Kidney capillary endothelial cell (primary cell): ENCODE results near the gene KLF7.

ENCODE experiments used
- DNase-seq: peaks from one replicate; pipeline ENCODE4 v3.0.0-alpha.2; 2018; ENCODE audit warnings: low spot score

The KLF7 gene

DNA sequence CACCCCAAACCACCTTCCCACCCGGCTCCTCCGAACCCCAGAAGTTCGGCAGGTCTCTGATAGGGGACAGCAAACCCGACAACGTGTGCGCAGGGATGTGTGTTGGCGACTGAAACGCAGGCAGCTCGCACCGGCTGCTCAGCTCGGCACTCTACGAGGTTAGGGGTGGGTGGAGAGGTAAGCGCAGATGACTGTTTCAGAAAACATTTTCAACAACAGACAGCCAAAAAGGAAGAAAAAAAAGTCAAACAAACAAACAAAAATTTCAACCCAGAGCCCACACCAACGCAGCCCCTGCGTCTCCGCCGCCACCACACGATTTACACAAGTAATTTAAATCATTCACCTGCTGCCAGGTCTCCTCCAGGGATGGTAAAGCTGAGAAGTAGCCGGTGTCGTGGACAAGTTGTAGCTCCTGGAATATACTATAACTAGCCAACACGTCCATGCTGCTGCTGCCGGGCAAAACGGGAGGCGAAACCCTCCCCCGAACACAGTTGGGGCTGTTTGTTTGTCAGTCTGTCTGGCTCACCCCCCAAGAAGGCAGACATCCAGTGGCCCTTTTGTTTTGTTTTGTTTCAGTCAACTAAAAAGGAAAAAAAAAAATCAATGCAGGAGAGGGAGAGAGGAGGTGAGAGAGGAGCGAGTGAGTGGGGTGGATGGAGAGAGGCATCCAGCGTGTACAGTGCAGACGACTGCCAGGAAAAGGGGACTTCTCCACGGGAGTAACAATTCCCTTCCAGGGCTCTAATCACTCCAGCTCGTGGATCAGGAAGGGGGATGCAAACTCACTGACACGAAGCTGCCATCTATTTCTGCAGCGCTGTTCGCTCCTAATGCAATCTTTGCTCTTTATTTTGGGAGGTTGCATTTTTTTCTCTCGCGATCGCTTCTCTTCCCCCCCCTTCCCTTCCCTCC is at the start of gene KLF7:
KLF7 (minus strand) TSS at position 828 of the 918 bp plus-strand sequence; CDS start at position 448, 380 bp downstream.
- peak; percentile 41 for DNase-seq

DNA sequence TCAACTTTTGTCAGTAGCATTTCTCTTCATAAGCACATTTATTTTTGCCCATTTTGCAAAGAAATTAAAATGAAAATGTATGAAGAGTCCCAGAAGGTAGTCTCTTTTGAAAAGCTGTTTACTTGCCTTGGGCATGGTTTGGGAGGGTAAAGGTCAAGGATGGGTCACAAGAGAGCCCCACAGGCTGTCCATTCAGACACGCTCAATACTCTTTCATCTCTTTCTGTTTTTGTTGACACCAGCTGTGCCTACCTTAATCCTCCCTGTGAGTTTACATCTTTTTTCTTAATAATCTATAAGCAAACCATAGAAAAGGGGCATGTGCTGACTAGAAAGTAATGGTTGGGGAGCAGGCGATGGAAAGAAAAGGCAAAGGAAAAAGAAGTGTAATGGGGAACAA is 49.6 kb upstream of the KLF7 start:
- DNase-seq = no peak

- DNase-seq = no peak
Observed at GRCh38 chr2:207214446-207214845, 48.7 kb upstream of the KLF7 start.

- DNase-seq = no peak
Observed at GRCh38 chr2:207206011-207206410, 40.3 kb upstream of the KLF7 start.

DNA sequence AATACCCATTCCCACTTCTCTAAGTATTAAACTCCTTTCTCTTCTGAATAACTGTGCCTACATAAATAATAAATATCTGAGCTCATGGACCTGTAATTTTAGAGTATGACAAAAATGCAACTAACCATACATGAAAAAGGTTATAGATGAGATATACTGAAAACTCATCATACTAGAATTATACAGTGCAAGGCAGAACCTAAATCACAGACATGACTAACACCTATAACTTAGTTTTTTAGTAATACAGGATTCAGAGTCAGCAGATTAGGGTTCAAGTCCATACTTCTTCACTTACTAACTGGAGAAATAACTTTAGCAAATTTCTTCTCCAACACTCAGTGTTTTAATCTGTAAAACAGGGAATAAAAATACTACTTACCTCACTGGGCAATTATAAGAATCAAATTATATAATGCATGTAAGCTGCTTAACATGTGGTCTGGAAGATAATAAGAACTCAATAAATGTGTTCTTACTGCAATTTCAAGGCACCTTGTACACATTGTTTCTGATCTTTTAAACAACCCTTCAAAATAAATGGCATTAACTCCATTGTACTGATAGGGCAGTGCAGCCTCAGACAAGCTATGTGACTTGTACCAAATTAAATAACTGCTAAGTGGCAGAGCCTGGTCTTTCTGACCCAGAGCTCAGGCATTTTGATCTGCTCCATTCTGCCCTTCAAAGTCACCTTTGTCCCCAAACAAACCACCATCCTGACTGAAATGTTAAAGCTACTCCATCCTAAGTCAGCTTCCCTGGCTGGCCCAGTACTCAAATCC is 39.6 kb upstream of the KLF7 start:
- DNase-seq = no peak

DNA sequence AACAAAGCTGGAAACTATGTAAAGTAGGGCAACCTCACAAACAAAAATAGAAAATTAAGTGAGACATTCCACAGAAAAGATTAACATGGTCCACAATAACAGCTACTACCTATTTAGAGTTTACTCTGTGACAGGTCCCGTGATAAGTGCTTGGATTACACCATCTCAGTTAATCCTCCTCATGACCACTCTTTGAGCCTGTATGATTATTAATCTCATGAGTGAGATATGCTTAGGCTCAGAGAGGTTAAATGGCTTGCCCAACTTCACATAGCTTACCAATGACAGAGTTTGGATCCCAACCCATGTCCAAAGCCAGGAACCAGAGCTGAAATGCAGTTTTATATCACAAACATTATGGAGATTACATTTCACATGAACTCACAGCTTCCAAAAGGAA is 37.3 kb upstream of the KLF7 start:
- DNase-seq = no peak

DNA sequence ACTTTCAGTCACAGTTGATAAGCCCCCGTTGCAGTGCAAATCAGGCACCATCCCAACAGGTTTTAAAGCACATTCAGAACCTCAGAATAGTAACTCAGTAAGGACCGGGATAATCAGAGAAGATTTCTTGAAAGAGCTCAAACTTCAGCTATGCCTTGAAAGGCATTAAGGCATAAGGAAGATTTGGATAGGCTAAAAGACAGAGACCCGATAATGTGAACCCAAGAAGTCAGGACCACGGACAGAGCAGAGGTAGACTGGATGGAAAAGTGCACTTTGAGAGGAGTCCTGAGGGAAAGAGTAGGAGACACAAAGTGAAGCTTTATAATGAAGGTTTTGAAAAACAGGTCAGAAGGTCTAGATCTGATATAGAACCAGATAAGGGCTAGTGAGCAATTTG is 36.9 kb upstream of the KLF7 start:
- DNase-seq = peak; percentile 11

GRCh38 chr2:207201416-207201815 is 35.7 kb upstream of the KLF7 start:
- DNase-seq = no peak

DNA sequence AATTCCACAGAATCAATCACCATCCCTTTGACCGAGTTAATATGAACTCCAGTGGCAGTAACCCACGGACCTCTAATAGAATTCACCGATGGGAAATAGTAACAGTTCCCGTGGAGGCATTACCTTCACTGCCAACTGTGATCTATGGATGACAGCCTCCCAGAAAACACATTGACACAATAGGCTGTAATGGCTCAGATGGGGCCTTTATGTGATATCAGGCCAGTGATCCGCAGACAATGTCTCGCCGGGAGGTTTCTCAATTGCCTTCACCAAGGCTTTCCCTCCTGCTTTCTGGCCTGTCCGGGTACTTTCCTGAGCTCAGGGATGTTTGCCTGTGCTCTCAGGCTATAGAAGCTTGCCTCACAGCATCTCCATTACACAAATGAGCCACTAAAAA is 34.4 kb upstream of the KLF7 start:
- no peak for DNase-seq

DNA sequence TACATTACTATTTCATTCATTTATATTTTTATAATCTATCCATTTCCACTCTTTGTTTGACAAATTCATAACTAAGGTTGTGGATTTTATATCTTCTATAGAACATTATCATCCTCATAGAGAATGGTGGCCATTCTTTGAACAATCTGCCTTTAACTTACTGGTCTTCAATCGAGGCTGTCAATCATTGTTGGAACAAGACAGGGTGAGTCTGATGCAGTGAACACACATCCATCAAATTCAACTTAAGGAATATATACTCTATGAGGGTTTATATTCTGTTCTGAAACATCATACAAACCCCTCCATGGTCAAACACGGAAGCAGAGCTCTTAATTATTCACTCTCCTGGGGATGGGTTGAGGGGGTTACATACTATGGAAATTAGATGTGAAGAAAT is 28.3 kb upstream of the KLF7 start:
- DNase-seq = no peak

DNA sequence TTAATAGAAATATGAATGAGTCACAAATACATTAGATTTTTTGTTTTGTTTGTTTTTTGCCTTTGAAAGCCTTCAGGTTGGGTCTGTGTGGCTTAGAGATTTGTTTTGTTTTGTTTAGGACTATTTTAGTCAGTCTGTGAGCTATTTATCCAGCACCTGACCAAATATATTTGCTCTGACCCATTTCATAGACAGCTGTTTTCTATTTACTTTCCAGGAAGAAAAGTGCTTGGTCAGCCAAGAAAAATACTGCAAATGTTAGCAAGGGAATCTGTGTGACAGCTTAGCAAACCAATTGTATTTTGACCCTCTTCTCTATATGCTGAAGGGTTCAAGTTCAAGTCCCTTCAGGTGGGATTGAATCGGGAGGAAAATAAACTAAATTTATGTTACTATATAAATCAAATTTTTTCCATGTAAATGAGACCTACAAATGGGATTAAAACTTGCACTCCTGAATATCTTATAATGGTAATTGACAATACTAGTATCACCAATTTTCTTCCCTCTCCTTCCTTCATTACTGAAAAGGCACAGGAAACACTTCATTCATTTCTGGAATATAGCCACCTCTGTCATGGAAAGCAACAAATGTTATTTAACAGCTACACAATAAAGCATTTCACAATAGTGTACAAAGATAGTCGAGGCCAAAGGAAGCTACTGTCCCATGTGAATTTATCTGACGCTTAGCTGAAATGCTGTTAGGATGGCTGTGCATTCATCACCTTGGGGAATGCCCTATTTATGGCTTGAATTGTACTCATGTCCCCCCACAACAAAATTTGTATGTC is 23.1 kb upstream of the KLF7 start:
- DNase-seq = no peak

- no peak for DNase-seq
Observed at GRCh38 chr2:207185372-207185771, 19.6 kb upstream of the KLF7 start.

DNA sequence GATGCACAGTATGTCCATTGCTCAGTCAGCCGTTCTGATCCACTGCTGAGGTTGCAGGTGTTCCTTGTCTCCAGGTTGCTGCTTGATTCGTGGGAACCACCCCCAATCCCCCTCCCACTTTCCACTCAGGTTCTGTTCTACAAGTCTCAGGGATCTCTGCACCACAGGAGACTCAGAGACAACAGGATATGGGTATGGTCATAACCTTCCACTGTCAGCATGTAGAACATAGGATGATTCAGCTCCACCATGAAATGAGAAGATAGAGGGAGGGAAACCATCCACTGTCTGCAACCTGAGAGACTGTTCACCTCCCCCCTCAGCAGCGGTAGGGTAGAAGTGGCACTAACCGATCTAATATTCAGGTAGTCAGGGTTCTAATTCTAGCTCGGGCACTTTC is 19.0 kb upstream of the KLF7 start:
- no peak for DNase-seq

DNA sequence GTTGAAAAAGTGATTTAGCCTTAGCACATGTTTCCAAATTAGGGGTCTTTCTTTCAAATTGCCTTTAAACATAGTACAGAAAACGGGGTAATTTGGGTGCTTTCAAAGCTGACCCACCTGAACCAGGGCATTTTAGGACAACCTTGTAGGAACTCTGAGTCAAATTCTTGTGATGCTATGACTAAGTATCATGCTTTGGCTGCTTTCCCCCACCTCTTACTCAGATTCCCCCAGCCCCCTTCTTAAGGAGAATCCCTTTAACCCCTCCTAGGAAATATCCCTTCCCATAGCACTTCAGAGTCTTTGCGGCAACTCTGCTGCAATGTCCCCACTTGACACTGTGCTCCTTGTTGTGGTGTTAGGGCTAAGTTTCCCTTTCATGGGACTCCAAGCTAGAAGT is 18.6 kb upstream of the KLF7 start:
- no peak for DNase-seq

DNA sequence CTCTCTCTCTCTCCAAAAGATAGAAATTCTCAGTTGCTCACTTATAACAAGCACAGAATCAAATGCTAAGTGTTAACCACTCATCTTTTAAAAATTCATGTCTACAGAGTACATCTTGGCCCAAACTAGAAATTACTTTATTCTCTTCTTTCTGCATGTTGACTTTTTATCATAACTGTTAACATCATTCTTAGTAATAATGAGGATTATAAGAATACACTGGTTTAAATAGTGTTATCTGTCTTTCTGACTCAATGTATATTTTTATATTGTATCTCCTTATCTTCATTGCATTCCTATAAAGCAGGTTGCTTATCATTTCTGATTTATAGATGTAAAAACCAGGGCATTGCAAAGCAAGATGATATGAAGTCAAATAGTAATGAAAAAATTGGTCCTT is 17.8 kb upstream of the KLF7 start:
- DNase-seq = no peak

- no peak for DNase-seq
Observed at GRCh38 chr2:207182911-207183310, 17.2 kb upstream of the KLF7 start.

GRCh38 chr2:207181526-207182274 is 16.0 kb upstream of the KLF7 start:
- no peak for DNase-seq

DNA sequence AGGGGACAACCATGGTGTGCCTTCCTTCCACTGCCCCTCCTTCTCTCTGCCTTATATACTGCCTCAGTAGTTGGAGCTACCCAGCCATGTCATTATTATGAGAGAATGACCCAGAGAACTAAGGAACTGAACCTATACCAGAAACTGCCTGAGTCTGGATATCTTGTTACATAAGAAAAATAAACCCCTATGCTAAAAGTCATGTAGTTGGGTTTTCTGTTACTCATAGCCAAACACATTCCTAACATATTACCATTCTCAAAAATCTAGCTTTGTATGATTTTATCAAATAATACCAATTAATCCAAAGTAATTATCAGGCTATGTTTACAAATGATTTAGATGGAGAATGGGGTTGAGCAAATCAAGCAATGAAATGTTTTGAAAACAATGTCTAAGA is 15.0 kb upstream of the KLF7 start:
- no peak for DNase-seq

GRCh38 chr2:207176247-207176646 is 10.5 kb upstream of the KLF7 start:
- DNase-seq = no peak

DNA sequence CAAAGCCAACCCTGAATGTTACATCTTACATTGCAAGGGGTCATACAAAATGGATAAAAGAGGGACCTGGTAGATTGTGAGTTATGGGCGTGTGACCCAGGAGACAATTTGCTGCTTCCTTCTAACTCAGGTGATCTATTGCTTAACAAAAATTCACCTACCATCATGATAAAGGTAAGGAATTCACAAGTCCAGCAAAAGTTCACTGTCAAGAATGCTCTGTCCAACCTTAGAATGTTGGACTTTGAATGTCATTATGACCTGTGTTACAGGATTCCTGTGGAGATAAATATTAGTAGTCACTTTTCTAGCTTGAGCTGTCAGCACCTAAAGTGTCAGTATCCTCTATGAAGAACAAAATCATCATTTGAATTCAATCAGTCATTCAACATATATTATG is 7.9 kb upstream of the KLF7 start:
- DNase-seq = no peak

DNA sequence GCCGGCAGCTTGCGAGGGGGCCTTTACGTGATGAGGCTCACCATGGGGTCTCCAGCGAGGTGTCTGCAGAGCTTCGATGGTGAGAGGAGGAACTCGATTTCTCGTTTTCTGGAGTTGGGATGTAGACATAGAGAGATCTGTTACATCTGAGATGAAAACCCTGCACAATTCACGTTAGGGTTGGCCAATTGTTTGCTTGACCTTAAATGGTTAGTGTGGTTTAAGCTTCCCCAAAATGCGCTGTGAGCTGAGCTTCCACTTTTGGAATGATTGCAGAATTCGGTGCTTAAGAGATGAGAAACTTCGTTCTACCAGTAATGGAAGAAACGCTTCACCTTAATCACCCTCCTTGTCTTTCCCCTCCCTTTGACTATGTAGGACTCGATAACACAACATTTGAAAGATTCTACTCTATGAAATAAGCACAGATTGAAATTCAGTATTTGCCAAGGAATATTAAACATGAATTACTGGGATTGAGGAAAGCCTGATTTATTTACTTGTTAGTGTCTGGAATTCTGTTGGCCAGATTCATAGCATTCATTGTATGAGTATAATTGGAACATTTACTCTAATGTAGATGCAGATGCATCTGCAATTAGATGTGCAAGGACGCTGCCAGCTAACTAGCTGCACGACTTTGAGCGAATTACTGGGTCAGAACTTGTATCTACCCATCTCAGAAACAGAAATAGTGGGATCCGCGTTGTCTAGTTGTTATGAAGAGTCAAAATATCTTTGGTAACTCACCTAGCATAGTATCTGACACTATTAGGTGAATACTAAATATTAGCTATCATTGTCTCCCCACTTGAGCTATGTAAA is 1.6 kb upstream of the KLF7 start:
- no peak for DNase-seq
